Vagina (tissue), 2 donors: Measurements from ENCODE around the gene N4BP3. TPM values are rescaled to one million over a fixed set of nuclear protein-coding genes. Genes with fewer than 3 reads are reported as not detected.

Source experiments
- DNase-seq, 2 donors: peaks; one replicate each; pipeline ENCODE4 v3.0.0-alpha.2; 2017; ENCODE audit errors: extremely low spot score in 2 of 2
- H3K27ac ChIP-seq: fragments of 200-600 bp; sonication (generic); one replicate; pipeline ENCODE4 v1.5.1; 2019
- H3K27me3 ChIP-seq: fragments of 200-600 bp; sonication (generic); one replicate; pipeline ENCODE4 v1.5.1; 2019
- H3K36me3 ChIP-seq, 2 donors: fragments of 200-600 bp; sonication (generic); one replicate each; pipeline ENCODE4 v1.5.1; 2017 to 2019
- H3K4me1 ChIP-seq: fragments of 200-600 bp; sonication (generic); one replicate; pipeline ENCODE4 v1.5.1; 2019
- H3K4me3 ChIP-seq, 2 donors: fragments of 200-600 bp; sonication (generic); 1 replicate in 1 of 2; 2 replicates in 1 of 2; pipeline ENCODE4 v1.5.1; 2016 to 2019
- H3K9me3 ChIP-seq: fragments of 200-600 bp; sonication (generic); one replicate; pipeline ENCODE4 v1.5.1; 2019
- CTCF ChIP-seq, 3 experiments: fragments of 450-650 bp in 2 of 3; fragments of 200-600 bp in 1 of 3; sonication (generic) in 1 of 3; IDR thresholded peaks; one replicate each; pipeline ENCODE4 v1.5.1; 2017 to 2019; ENCODE audit warnings: antibody characterized with exemption in 3 of 3, mild to moderate bottlenecking in 2 of 3, moderate library complexity in 2 of 3
- POLR2A ChIP-seq, 2 donors: fragments of 450-650 bp; IDR thresholded peaks; one replicate each; pipeline ENCODE4 v1.6.1; 2017; ENCODE audit warnings: antibody characterized with exemption in 2 of 2, mild to moderate bottlenecking in 2 of 2, moderate library complexity in 2 of 2
- POLR2AphosphoS5 ChIP-seq, 2 donors: sonication (generic); formaldehyde crosslinking; IDR thresholded peaks; one replicate each; pipeline ENCODE4 v1.9.0; 2017; ENCODE audit warnings: antibody characterized with exemption in 2 of 2, mild to moderate bottlenecking in 2 of 2, low read depth in 1 of 2; ENCODE audit not compliant: insufficient read depth in 1 of 2
- intact Hi-C: fragments of 100-400 bp; cut with DNase I; formaldehyde crosslinking; loops from one replicate; pipeline ENCODE4 v1.15.1; 2023
- total RNA-seq: library from RNA; depleted of rRNA; stranded (reverse); fragments of >200 nt; gene quantifications from one replicate; pipeline ENCODE4 v1.2.3, GENCODE V29; 2016

The N4BP3 gene
- total RNA-seq, 1 donor from 2014 or later: 4.9 TPM

- intact Hi-C loops: no loop called here
- no peak for TF ChIP-seq POLR2AphosphoS5 (IDR thresholded peaks at IDR 0.05; ENCODE audit: insufficient read depth in 1 of 2, low read depth in 1 of 2)
- TF ChIP-seq CTCF (IDR thresholded peaks at IDR 0.05): no peak
- TF ChIP-seq POLR2A (IDR thresholded peaks at IDR 0.05): no peak
- H3K9me3 ChIP-seq: no peaks in the 10 kb centered on the region
- H3K4me1 ChIP-seq: no peaks in the 10 kb centered on the region
- H3K36me3 ChIP-seq: no peaks in the 10 kb centered on the region
- no peaks in the 10 kb centered on the region for H3K27me3 ChIP-seq
- DNase-seq: no peak
- no peak overlapping the region for H3K4me3 ChIP-seq
- H3K27ac ChIP-seq: no peak overlapping the region
Measured at GRCh38 chr5:178090856-178091255, 22.5 kb upstream of the N4BP3 start.

GRCh38 chr5:178093134-178093533 is 20.2 kb upstream of the N4BP3 start:
- intact Hi-C loops: no loop called here
- Histone ChIP-seq H3K9me3 (no peaks in the 10 kb centered on the region), H3K36me3 (no peaks in the 10 kb centered on the region), H3K4me3 (no peak overlapping the region), H3K27me3 (no peaks in the 10 kb centered on the region), H3K4me1 (no peaks in the 10 kb centered on the region), H3K27ac (no peak overlapping the region)
- DNase-seq: no peak
- TF ChIP-seq POLR2AphosphoS5 (IDR thresholded peaks at IDR 0.05; ENCODE audit: insufficient read depth in 1 of 2, low read depth in 1 of 2) (no peak), POLR2A (IDR thresholded peaks at IDR 0.05) (no peak), CTCF (IDR thresholded peaks at IDR 0.05) (no peak)

GRCh38 chr5:178094345-178094744 is 19.0 kb upstream of the N4BP3 start:
- Histone ChIP-seq H3K27ac (no peak overlapping the region), H3K9me3 (no peaks in the 10 kb centered on the region), H3K4me3 (no peak overlapping the region), H3K36me3 (no peaks in the 10 kb centered on the region), H3K27me3 (no peaks in the 10 kb centered on the region), H3K4me1 (no peaks in the 10 kb centered on the region)
- no peak for DNase-seq
- intact Hi-C loops: no loop called here
- TF ChIP-seq POLR2A (IDR thresholded peaks at IDR 0.05) (no peak), CTCF (IDR thresholded peaks at IDR 0.05) (no peak), POLR2AphosphoS5 (IDR thresholded peaks at IDR 0.05; ENCODE audit: insufficient read depth in 1 of 2, low read depth in 1 of 2) (no peak)

GRCh38 chr5:178098685-178099084 is 14.6 kb upstream of the N4BP3 start:
- no peaks in the 10 kb centered on the region for H3K9me3 ChIP-seq
- intact Hi-C loops: no loop called here
- no peak for DNase-seq
- no peaks in the 10 kb centered on the region for H3K36me3 ChIP-seq
- TF ChIP-seq POLR2AphosphoS5 (IDR thresholded peaks at IDR 0.05; ENCODE audit: insufficient read depth in 1 of 2, low read depth in 1 of 2) (no peak), CTCF (IDR thresholded peaks at IDR 0.05) (no peak)
- H3K4me1 ChIP-seq: no peaks in the 10 kb centered on the region
- H3K4me3 ChIP-seq: no peak overlapping the region
- H3K27me3 ChIP-seq: no peaks in the 10 kb centered on the region
- H3K27ac ChIP-seq: no peak overlapping the region

GRCh38 chr5:178103612-178104011 is 9.7 kb upstream of the N4BP3 start:
- DNase-seq: no peak
- Histone ChIP-seq H3K27ac (no peak overlapping the region), H3K9me3 (no peaks in the 10 kb centered on the region), H3K27me3 (no peaks in the 10 kb centered on the region), H3K4me3 (no peak overlapping the region), H3K36me3 (no peaks in the 10 kb centered on the region), H3K4me1 (peaks cover 3% of the 10 kb centered on the region)
- intact Hi-C loops: no loop called here
- no peak for TF ChIP-seq POLR2AphosphoS5 (IDR thresholded peaks at IDR 0.05; ENCODE audit: insufficient read depth in 1 of 2, low read depth in 1 of 2)

GRCh38 chr5:178104492-178104891 is 8.8 kb upstream of the N4BP3 start:
- DNase-seq: no peak
- peaks cover 6% of the 10 kb centered on the region for H3K4me1 ChIP-seq

More at GRCh38 chr5:178104492-178104891, 8.8 kb upstream of the N4BP3 start:
- no peak for TF ChIP-seq POLR2AphosphoS5 (IDR thresholded peaks at IDR 0.05; ENCODE audit: insufficient read depth in 1 of 2, low read depth in 1 of 2)
- no peak for TF ChIP-seq POLR2A (IDR thresholded peaks at IDR 0.05)
- no peak for TF ChIP-seq CTCF (IDR thresholded peaks at IDR 0.05)
- intact Hi-C loops: no loop called here
- Histone ChIP-seq H3K9me3 (no peaks in the 10 kb centered on the region), H3K27ac (no peak overlapping the region), H3K36me3 (no peaks in the 10 kb centered on the region), H3K4me3 (no peak overlapping the region), H3K27me3 (no peaks in the 10 kb centered on the region)
